Gastrocnemius medialis (tissue), 4 donors: ENCODE measurements around the gene CTTNBP2NL.

ENCODE experiments used
- POLR2A ChIP-seq, 2 donors: fragments of 450-650 bp; IDR thresholded peaks; one replicate each; pipeline ENCODE4 v1.6.1; 2017; ENCODE audit warnings: antibody characterized with exemption in 2 of 2, mild to moderate bottlenecking in 2 of 2, moderate library complexity in 2 of 2
- TF ChIP-seq, protein P1 (sequence below), 5 experiments: fragments of 450-650 bp in 3 of 5; fragments of 200-600 bp in 2 of 5; sonication (generic) in 2 of 5; IDR thresholded peaks in 4 of 5; conservative IDR thresholded peaks in 1 of 5; 1 replicate in 4 of 5; 2 replicates in 1 of 5; pipeline ENCODE4 v1.5.1; 2016 to 2019; ENCODE audit warnings: antibody characterized with exemption in 5 of 5, mild to moderate bottlenecking in 3 of 5, moderate library complexity in 3 of 5

DNA sequence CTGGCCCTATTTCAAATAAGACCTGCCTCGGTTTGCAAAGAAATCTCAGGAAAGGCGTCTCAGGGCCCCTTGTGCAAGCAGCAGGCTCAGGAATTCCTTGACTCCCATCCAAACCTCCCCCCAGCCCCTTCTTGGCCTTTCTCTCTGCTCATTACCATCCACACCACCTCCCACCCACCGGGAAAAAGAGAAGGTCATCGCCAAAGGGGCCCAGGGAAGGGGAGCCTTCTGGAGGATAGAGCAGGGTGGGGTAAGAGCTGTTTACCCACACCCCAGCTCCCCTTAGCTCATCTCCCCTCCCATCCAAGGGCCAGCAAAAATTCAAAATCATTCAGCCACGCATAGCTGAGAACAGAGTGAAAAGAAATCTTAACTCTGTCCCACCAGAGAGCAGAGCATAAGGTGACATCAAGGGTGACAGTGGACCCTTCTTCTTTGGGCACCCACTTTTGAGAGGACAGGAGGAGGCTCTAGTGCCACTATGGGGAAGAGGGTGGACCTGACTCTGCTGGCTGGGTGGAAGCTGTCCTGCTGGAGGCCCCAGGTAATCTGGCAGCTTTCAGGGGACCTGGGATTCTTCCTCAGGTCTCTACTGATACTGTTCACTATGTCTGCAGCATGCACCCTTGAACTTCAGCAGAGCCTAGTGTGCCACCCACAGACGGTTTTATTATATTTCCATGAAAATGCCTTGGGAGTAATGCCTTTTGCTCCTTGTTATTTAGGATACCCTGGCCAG is 108.8 kb downstream of the CTTNBP2NL start:
- TF ChIP-seq, protein P1, sequence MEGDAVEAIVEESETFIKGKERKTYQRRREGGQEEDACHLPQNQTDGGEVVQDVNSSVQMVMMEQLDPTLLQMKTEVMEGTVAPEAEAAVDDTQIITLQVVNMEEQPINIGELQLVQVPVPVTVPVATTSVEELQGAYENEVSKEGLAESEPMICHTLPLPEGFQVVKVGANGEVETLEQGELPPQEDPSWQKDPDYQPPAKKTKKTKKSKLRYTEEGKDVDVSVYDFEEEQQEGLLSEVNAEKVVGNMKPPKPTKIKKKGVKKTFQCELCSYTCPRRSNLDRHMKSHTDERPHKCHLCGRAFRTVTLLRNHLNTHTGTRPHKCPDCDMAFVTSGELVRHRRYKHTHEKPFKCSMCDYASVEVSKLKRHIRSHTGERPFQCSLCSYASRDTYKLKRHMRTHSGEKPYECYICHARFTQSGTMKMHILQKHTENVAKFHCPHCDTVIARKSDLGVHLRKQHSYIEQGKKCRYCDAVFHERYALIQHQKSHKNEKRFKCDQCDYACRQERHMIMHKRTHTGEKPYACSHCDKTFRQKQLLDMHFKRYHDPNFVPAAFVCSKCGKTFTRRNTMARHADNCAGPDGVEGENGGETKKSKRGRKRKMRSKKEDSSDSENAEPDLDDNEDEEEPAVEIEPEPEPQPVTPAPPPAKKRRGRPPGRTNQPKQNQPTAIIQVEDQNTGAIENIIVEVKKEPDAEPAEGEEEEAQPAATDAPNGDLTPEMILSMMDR (IDR thresholded peaks at IDR 0.05 in 4 of 5, conservative IDR thresholded peaks at IDR 0.05 in 1 of 5): no peak
- no peak for TF ChIP-seq POLR2A (IDR thresholded peaks at IDR 0.05)
